ENCODE results near the gene RAB3B. TPM values are rescaled to one million over a fixed set of nuclear protein-coding genes. Genes with fewer than 3 reads are reported as not detected.

The RAB3B gene
- total and polyA plus RNA-seq, 9 of the 15 experiments (the other 6 are each of a cell fraction or from before 2014, with no cell fraction given): 0.07 to 0.47 (median 0.27) TPM

DNA sequence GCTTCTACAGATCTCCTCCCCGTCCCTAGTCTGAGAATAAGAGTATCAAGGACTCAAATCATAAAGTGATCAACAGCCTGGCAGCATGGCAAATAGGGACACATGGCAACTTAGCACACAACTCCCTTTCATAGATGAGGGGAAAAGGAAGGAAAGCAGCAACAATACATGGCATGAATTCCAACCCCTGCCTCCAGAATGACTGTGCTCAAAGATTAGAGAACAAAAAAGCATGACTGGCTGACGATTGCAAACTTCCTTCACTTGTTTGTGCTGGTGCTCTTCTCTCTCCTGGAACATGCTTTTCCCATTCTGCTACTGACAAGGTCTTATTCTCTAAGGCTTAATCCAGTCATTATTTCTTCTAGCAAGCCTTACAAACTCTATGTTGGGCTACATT, 31.6 kb upstream of the RAB3B start (continued):
- no peak for TF ChIP-seq ZNF740 (CRISPR knock-in tag; IDR thresholded peaks at IDR 0.05)
- no peak for TF ChIP-seq ZNF740 (tag; IDR thresholded peaks at IDR 0.05)
- TF ChIP-seq RBM25 (IDR thresholded peaks at IDR 0.05; ENCODE audit: low read depth, low read length, severe bottlenecking): no peak

DNA sequence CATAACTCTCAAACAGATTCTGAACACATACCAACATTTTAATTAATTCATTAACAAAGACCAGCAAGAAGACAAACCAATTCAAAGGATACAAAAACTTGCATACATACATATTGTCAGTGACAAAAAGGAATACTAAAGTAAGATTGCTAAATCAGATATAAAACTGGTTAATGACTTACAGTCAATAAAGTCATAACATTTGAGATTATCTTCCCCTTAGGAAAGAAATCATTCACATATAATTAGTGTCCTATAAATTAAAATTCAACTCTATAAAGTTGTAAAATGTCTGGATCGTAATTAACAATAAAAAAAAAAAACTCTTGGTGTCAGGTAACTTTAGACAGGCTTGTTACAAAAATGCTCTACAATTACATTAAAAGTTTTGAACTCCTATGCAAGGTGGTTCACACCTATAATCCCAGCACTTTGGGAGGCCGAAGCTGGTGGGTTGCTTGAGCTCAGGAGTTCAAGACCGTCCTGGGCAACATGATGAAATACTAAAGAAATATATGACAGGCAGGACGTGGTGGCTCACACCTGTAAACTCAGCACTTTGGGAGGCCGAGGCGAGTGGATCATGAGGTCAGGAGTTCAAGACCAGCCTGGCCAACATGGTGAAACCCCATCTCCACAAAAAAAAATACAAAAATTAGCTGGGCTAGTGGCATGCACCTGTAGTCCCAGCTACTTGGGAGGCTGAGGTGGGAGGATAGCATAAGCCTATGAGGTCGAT, 17.7 kb upstream of the RAB3B start:
- DNase-seq (ENCODE audit: extremely low read depth in 1 of 4, low spot score in 3 of 4) (no peak), ATAC-seq (no peak), FAIRE-seq (no peak)
- H3K79me2 ChIP-seq (ENCODE audit: control insufficient read depth, insufficient read depth, low read length): no peaks in the 10 kb centered on the region
- ChIA-PET CTCF (ENCODE audit: low intra/inter-chr PET ratio) (interaction anchor here (0.6 kb wide), 1 partner anchor 117 kb away, joined by 3 read pairs; no protein-coding TSS in a partner anchor), POLR2A (interaction anchor here (1.0 kb wide), 1 partner anchor 13 kb away, joined by 3 read pairs; no protein-coding TSS in a partner anchor)
- H3K27me3 ChIP-seq (ENCODE audit: control insufficient read depth in 2 of 2, insufficient read depth in 2 of 2, low read length in 2 of 2): no peaks in the 10 kb centered on the region
- intact Hi-C loops (cut with micrococcal nuclease): loop anchor here (10.0 kb wide), 2 partner anchors 183 to 213 kb away; no protein-coding TSS in a partner anchor
- no TSS peak for BruUV-seq (replicated peaks)
- no peak overlapping the region for H3K4me3 ChIP-seq
- H3K9me3 ChIP-seq (replicated peaks; ENCODE audit: control insufficient read depth, insufficient read depth, low read depth, low read length): no peaks in the 10 kb centered on the region
- no peaks in the 10 kb centered on the region for H3K9me1 ChIP-seq (ENCODE audit: control insufficient read depth, insufficient read depth, low read length)
- no peak overlapping the region for H3K9ac ChIP-seq (ENCODE audit: insufficient read depth in 1 of 2, low read depth in 2 of 2, low read length in 2 of 2)
- WGBS (ENCODE audit: insufficient coverage, low coverage, missing lambda C conversion rate): 66% methylated on average over 7 of the region's 7 CpGs
- H3K4me2 ChIP-seq (ENCODE audit: insufficient read depth, low read length): no peak overlapping the region
- no peaks in the 10 kb centered on the region for H3K36me3 ChIP-seq (ENCODE audit: control insufficient read depth, insufficient read depth, low read length)
- H3K4me1 ChIP-seq (replicated peaks in 1 of 2; ENCODE audit: control insufficient read depth in 2 of 2, insufficient read depth in 2 of 2, low read length in 2 of 2): peaks cover 0 to 12% of the 10 kb centered on the region in 2 experiments; a peak in 4 of 5 replicates
- no peak overlapping the region for H3K27ac ChIP-seq (ENCODE audit: extremely low read depth, low read depth, low read length)
- in situ Hi-C loops (cut with MboI): no loop called here
- H2AFZ ChIP-seq (ENCODE audit: low read depth, low read length): no peak overlapping the region
- TF ChIP-seq CEBPG (CRISPR knock-in tag; IDR thresholded peaks at IDR 0.05) (no peak), CEBPG (tag; conservative IDR thresholded peaks at IDR 0.05 in 1 of 2, IDR thresholded peaks at IDR 0.05 in 1 of 2) (peak in 1 of 2 experiments; percentile 27; a peak in 1 of 4 replicates), SMARCA4 (IDR thresholded peaks at IDR 0.05) (no peak), BCOR (IDR thresholded peaks at IDR 0.05) (peak; percentile 41; the same call in 1 of the 2 replicates), SNIP1 (IDR thresholded peaks at IDR 0.05; ENCODE audit: low read depth) (no peak), TRIM24 (IDR thresholded peaks at IDR 0.05) (peak; percentile 59 to 83; a peak in 3 of 4 replicates)
- TF ChIP-seq, protein P1, sequence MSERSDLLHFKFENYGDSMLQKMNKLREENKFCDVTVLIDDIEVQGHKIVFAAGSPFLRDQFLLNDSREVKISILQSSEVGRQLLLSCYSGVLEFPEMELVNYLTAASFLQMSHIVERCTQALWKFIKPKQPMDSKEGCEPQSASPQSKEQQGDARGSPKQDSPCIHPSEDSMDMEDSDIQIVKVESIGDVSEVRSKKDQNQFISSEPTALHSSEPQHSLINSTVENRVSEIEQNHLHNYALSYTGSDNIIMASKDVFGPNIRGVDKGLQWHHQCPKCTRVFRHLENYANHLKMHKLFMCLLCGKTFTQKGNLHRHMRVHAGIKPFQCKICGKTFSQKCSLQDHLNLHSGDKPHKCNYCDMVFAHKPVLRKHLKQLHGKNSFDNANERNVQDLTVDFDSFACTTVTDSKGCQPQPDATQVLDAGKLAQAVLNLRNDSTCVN (CRISPR knock-in tag; IDR thresholded peaks at IDR 0.05): no peak
- H4K20me1 ChIP-seq (replicated peaks; ENCODE audit: control insufficient read depth, insufficient read depth, low read length): no peaks in the 10 kb centered on the region
